ENCODE data around the gene SWSAP1.

GRCh38 chr19:11379857-11380350 lies 5.4 kb downstream of the SWSAP1 start:
- TF ChIP-seq CTCF (IDR thresholded peaks at IDR 0.05; ENCODE audit: low read length) = no peak
- TF ChIP-seq EZH2 (IDR thresholded peaks at IDR 0.05; ENCODE audit: borderline replicate concordance, low read length) = no peak
